ENCODE measurements around the gene TNFRSF4. TPM values are rescaled to one million over a fixed set of nuclear protein-coding genes. Genes with fewer than 3 reads are reported as not detected.

Gene TNFRSF4
- total and polyA plus RNA-seq, 2 of the 13 experiments (the other 11 are each of a cell fraction or from before 2014, with no cell fraction given): not detected

DNA sequence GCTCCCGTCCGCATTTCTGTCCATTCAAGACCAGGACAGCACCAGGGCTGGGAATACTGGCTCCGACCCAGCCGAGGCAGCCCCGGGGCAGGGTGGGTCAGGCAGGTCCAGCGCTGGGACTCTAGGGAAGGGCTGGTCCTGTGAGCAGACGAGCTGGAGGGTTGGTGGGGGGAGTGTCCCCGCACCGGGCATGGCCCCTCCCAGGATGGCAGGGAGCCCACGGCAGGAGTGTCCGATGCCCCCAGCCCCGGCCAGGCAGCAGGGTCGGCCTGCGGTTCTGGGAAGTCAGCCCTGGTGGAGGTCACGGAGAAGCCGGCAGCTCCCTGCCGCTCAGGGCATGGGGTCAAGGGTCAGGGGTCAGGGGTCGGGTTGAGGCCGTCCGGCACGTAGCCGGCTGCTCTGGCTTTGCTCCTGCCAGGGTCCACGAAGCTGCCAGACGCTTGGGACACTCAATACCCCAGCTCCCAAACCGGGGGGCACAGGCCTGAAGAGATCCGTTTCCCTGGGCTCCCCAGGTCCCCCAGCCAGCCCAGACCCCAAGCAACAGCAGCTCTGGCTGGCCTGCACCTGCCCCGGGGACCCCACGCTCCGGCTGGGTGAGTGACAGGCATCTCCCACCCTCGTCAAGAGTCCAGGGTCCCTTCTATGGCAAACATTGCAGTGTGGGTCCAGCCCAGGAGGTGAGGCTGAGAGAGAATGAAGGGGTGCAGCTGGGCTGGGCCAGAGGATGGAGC, 25.8 kb upstream of the TNFRSF4 start (continued):
- TF ChIP-seq MEF2D (CRISPR knock-in tag; IDR thresholded peaks at IDR 0.05): peak; percentile 72
- TF ChIP-seq, protein P1, sequence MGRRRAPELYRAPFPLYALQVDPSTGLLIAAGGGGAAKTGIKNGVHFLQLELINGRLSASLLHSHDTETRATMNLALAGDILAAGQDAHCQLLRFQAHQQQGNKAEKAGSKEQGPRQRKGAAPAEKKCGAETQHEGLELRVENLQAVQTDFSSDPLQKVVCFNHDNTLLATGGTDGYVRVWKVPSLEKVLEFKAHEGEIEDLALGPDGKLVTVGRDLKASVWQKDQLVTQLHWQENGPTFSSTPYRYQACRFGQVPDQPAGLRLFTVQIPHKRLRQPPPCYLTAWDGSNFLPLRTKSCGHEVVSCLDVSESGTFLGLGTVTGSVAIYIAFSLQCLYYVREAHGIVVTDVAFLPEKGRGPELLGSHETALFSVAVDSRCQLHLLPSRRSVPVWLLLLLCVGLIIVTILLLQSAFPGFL (CRISPR knock-in tag; IDR thresholded peaks at IDR 0.05): no peak
- TF ChIP-seq CHD2 (IDR thresholded peaks at IDR 0.05; ENCODE audit: low read depth, low read length): no peak
- no peak for TF ChIP-seq ZNF644 (CRISPR knock-in tag; IDR thresholded peaks at IDR 0.05; ENCODE audit: low read depth)
- no peak for TF ChIP-seq MIER3 (CRISPR knock-in tag; IDR thresholded peaks at IDR 0.05; ENCODE audit: borderline replicate concordance)
- TF ChIP-seq SP5 (CRISPR knock-in tag; IDR thresholded peaks at IDR 0.05; ENCODE audit: borderline replicate concordance, low read depth): peak; percentile 22; the same call in 1 of the 2 replicates
- TF ChIP-seq ZSCAN25 (CRISPR knock-in tag; IDR thresholded peaks at IDR 0.05): peak; percentile 74; the same call in 1 of the 2 replicates
- TF ChIP-seq ZFP90 (CRISPR knock-in tag; IDR thresholded peaks at IDR 0.05; ENCODE audit: borderline replicate concordance): peak; percentile 13; the same call in 1 of the 2 replicates
- TF ChIP-seq POLR2AphosphoS5 (IDR thresholded peaks at IDR 0.05; ENCODE audit: low read depth, low read length): peak; percentile 33; the same call in 1 of the 2 replicates
- no peak for TF ChIP-seq ZNF619 (CRISPR knock-in tag; IDR thresholded peaks at IDR 0.05)
- peak; percentile 67; the same call in 1 of the 2 replicates for TF ChIP-seq ARNT2 (CRISPR knock-in tag; IDR thresholded peaks at IDR 0.05; ENCODE audit: low read depth)
- no peak for TF ChIP-seq ZNF343 (CRISPR knock-in tag; IDR thresholded peaks at IDR 0.05)
- no peak for TF ChIP-seq POLR2G (IDR thresholded peaks at IDR 0.05; ENCODE audit: low read depth, low read length)
- no peak for TF ChIP-seq BCL6 (CRISPR knock-in tag; IDR thresholded peaks at IDR 0.05)
- no peak for TF ChIP-seq BRCA1 (CRISPR knock-in tag; IDR thresholded peaks at IDR 0.05)
- peak; percentile 75; the same call in 1 of the 2 replicates for TF ChIP-seq MED1 (CRISPR knock-in tag; IDR thresholded peaks at IDR 0.05)
- TF ChIP-seq, protein P2, sequence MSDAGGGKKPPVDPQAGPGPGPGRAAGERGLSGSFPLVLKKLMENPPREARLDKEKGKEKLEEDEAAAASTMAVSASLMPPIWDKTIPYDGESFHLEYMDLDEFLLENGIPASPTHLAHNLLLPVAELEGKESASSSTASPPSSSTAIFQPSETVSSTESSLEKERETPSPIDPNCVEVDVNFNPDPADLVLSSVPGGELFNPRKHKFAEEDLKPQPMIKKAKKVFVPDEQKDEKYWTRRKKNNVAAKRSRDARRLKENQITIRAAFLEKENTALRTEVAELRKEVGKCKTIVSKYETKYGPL (CRISPR knock-in tag; IDR thresholded peaks at IDR 0.05): no peak
- TF ChIP-seq, protein P3, sequence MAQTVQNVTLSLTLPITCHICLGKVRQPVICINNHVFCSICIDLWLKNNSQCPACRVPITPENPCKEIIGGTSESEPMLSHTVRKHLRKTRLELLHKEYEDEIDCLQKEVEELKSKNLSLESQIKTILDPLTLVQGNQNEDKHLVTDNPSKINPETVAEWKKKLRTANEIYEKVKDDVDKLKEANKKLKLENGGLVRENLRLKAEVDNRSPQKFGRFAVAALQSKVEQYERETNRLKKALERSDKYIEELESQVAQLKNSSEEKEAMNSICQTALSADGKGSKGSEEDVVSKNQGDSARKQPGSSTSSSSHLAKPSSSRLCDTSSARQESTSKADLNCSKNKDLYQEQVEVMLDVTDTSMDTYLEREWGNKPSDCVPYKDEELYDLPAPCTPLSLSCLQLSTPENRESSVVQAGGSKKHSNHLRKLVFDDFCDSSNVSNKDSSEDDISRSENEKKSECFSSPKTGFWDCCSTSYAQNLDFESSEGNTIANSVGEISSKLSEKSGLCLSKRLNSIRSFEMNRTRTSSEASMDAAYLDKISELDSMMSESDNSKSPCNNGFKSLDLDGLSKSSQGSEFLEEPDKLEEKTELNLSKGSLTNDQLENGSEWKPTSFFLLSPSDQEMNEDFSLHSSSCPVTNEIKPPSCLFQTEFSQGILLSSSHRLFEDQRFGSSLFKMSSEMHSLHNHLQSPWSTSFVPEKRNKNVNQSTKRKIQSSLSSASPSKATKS (CRISPR knock-in tag; IDR thresholded peaks at IDR 0.05): no peak
- no peak for TF ChIP-seq HNRNPK (IDR thresholded peaks at IDR 0.05; ENCODE audit: low read depth, low read length, poor library complexity, severe bottlenecking)
- TF ChIP-seq FOXJ3 (CRISPR knock-in tag; IDR thresholded peaks at IDR 0.05; ENCODE audit: borderline replicate concordance): no peak
- TF ChIP-seq, protein P4, sequence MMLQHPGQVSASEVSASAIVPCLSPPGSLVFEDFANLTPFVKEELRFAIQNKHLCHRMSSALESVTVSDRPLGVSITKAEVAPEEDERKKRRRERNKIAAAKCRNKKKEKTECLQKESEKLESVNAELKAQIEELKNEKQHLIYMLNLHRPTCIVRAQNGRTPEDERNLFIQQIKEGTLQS (CRISPR knock-in tag; IDR thresholded peaks at IDR 0.05): no peak
- TF ChIP-seq ZSCAN30 (CRISPR knock-in tag; IDR thresholded peaks at IDR 0.05): no peak
- TF ChIP-seq ZBTB8A (CRISPR knock-in tag; IDR thresholded peaks at IDR 0.05; ENCODE audit: borderline replicate concordance, low read depth): no peak
- no peak for TF ChIP-seq ZFP36L1 (CRISPR knock-in tag; IDR thresholded peaks at IDR 0.05)
- TF ChIP-seq, protein P5, sequence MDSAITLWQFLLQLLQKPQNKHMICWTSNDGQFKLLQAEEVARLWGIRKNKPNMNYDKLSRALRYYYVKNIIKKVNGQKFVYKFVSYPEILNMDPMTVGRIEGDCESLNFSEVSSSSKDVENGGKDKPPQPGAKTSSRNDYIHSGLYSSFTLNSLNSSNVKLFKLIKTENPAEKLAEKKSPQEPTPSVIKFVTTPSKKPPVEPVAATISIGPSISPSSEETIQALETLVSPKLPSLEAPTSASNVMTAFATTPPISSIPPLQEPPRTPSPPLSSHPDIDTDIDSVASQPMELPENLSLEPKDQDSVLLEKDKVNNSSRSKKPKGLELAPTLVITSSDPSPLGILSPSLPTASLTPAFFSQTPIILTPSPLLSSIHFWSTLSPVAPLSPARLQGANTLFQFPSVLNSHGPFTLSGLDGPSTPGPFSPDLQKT (CRISPR knock-in tag; IDR thresholded peaks at IDR 0.05; ENCODE audit: borderline replicate concordance): no peak
- no peak for TF ChIP-seq ZNF530 (CRISPR knock-in tag; IDR thresholded peaks at IDR 0.05; ENCODE audit: low read depth)
